ENCODE results near the gene ZNF207.
"Not testable (repeated sequence)": the region's sequence is repeated elsewhere in the genome, so short reads cannot be mapped to it uniquely, and the experiment has no call there.

ZNF207 gene

DNA sequence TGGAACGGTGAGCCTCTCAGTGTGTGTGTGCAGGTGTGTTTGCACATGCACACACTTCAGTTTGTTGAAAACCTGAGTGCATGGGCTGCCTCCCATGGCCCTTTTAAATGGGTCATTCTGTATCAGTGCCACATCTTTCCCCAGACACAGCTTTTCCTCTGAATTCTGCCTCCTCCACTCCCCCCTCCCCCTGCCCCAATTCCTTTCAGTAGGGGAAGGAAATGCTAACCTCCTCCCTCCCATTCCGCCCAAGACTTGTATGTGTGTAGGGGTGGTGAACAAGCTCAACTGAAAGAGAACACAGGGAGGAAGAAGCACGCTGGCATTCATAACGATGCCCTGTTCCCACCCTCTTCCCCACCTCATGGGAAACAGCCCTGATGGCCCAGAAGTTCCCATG, 42.3 kb upstream of the ZNF207 start (continued):
- TF ChIP-seq, protein P1, sequence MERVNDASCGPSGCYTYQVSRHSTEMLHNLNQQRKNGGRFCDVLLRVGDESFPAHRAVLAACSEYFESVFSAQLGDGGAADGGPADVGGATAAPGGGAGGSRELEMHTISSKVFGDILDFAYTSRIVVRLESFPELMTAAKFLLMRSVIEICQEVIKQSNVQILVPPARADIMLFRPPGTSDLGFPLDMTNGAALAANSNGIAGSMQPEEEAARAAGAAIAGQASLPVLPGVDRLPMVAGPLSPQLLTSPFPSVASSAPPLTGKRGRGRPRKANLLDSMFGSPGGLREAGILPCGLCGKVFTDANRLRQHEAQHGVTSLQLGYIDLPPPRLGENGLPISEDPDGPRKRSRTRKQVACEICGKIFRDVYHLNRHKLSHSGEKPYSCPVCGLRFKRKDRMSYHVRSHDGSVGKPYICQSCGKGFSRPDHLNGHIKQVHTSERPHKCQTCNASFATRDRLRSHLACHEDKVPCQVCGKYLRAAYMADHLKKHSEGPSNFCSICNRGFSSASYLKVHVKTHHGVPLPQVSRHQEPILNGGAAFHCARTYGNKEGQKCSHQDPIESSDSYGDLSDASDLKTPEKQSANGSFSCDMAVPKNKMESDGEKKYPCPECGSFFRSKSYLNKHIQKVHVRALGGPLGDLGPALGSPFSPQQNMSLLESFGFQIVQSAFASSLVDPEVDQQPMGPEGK (CRISPR knock-in tag; IDR thresholded peaks at IDR 0.05; ENCODE audit: borderline replicate concordance): no peak
- TF ChIP-seq, protein P2, sequence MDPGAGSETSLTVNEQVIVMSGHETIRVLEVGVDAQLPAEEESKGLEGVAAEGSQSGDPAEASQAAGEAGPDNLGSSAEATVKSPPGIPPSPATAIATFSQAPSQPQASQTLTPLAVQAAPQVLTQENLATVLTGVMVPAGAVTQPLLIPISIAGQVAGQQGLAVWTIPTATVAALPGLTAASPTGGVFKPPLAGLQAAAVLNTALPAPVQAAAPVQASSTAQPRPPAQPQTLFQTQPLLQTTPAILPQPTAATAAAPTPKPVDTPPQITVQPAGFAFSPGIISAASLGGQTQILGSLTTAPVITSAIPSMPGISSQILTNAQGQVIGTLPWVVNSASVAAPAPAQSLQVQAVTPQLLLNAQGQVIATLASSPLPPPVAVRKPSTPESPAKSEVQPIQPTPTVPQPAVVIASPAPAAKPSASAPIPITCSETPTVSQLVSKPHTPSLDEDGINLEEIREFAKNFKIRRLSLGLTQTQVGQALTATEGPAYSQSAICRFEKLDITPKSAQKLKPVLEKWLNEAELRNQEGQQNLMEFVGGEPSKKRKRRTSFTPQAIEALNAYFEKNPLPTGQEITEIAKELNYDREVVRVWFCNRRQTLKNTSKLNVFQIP (CRISPR knock-in tag; IDR thresholded peaks at IDR 0.05; ENCODE audit: borderline replicate concordance, low read depth): no peak
- TF ChIP-seq ZNF8 (CRISPR knock-in tag; IDR thresholded peaks at IDR 0.05) (no peak), ZC3H10 (CRISPR knock-in tag; IDR thresholded peaks at IDR 0.05) (no peak), ESRRG (CRISPR knock-in tag; IDR thresholded peaks at IDR 0.05) (no peak), ZFP30 (CRISPR knock-in tag; IDR thresholded peaks at IDR 0.05) (no peak), TCF4 (CRISPR knock-in tag; IDR thresholded peaks at IDR 0.05; ENCODE audit: borderline replicate concordance) (no peak)

DNA sequence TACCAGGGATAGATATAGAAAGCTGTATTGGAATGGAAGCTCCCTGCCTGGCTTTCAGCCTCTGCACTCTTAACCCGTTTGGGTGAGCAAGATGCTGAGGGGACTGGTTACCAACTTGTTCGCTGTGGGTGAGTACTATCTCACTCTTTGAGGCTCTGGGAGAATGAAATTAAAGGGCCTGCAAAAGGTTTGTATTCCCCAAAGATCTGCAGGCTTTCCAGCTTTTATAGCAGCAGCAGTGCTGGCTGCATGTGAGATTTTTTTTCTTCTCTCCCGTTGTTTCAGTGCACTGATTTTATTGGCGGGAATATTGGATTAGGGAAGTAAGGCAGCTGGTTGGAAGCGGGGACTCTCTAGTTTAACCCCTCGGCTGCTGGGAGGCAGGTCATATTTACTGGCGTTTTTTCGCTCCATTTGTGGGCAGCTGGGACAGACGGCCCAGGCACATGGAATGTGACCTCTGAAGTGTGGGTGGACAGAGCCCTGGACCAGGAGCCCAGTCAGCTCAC, 38.9 kb upstream of the ZNF207 start:
- ATAC-seq: peak; percentile 57
- TF ChIP-seq GLIS3 (CRISPR knock-in tag; IDR thresholded peaks at IDR 0.05) (no peak), ISL1 (CRISPR knock-in tag; IDR thresholded peaks at IDR 0.05) (no peak), SNAI2 (CRISPR knock-in tag; IDR thresholded peaks at IDR 0.05) (no peak), RARB (CRISPR knock-in tag; IDR thresholded peaks at IDR 0.05) (no peak), OSR1 (CRISPR knock-in tag; IDR thresholded peaks at IDR 0.05) (no peak), TCF4 (CRISPR knock-in tag; IDR thresholded peaks at IDR 0.05; ENCODE audit: borderline replicate concordance) (no peak), PPARA (CRISPR knock-in tag; IDR thresholded peaks at IDR 0.05; ENCODE audit: borderline replicate concordance) (no peak), BACH2 (CRISPR knock-in tag; IDR thresholded peaks at IDR 0.05; ENCODE audit: borderline replicate concordance) (no peak), ZC3H10 (CRISPR knock-in tag; IDR thresholded peaks at IDR 0.05) (no peak), TOX (CRISPR knock-in tag; IDR thresholded peaks at IDR 0.05; ENCODE audit: borderline replicate concordance) (no peak)
- TF ChIP-seq, protein P3, sequence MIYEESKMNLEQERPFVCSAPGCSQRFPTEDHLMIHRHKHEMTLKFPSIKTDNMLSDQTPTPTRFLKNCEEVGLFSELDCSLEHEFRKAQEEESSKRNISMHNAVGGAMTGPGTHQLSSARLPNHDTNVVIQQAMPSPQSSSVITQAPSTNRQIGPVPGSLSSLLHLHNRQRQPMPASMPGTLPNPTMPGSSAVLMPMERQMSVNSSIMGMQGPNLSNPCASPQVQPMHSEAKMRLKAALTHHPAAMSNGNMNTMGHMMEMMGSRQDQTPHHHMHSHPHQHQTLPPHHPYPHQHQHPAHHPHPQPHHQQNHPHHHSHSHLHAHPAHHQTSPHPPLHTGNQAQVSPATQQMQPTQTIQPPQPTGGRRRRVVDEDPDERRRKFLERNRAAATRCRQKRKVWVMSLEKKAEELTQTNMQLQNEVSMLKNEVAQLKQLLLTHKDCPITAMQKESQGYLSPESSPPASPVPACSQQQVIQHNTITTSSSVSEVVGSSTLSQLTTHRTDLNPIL (CRISPR knock-in tag; IDR thresholded peaks at IDR 0.05; ENCODE audit: low read depth): no peak
- TF ChIP-seq, protein P2 (CRISPR knock-in tag; IDR thresholded peaks at IDR 0.05; ENCODE audit: borderline replicate concordance, low read depth): no peak

DNA sequence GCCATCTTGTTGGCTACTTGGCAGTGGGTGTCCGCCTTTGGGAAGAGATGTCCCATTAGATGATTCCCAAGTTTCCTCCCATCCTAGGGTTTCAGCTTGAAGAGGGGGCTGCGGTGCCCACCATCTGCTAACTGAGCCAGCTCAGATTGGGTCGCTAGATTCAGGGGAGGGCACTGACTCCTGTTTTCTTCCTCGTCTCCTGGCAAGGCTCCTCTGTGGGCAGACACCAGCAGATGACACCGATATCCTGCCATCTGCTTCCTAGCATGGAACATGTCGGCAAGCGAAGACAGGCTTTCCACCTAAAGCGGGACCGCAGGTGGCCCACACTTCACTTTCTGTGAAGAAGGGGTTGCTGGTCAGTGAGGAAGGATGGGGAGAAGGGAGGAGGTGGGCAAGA, 35.3 kb upstream of the ZNF207 start:
- no peak for ATAC-seq
- TF ChIP-seq, protein P1 (CRISPR knock-in tag; IDR thresholded peaks at IDR 0.05; ENCODE audit: borderline replicate concordance): no peak
- TF ChIP-seq, protein P4, sequence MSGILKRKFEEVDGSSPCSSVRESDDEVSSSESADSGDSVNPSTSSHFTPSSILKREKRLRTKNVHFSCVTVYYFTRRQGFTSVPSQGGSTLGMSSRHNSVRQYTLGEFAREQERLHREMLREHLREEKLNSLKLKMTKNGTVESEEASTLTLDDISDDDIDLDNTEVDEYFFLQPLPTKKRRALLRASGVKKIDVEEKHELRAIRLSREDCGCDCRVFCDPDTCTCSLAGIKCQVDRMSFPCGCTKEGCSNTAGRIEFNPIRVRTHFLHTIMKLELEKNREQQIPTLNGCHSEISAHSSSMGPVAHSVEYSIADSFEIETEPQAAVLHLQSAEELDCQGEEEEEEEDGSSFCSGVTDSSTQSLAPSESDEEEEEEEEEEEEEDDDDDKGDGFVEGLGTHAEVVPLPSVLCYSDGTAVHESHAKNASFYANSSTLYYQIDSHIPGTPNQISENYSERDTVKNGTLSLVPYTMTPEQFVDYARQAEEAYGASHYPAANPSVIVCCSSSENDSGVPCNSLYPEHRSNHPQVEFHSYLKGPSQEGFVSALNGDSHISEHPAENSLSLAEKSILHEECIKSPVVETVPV (CRISPR knock-in tag; IDR thresholded peaks at IDR 0.05): no peak

DNA sequence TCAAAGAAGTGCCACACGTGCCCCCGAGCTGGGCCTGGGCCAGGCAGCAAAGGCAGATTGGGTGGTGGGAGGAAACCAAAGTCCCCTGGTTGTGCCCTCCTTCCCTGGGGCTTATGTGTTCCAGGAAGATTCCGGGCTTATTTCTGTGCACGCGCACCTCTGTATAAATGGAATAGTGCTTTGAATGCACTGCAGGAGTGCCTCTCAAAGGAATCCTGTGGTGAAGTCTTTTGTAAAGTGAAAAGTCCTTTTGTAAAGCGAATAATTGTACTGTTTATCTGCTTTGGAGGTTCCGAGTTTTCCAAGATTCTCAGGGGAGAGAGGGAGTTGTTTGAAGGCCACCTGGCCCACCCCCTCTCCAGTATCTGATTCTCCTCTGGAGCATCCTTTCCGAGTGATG, 34.8 kb upstream of the ZNF207 start:
- no peak for ATAC-seq

DNA sequence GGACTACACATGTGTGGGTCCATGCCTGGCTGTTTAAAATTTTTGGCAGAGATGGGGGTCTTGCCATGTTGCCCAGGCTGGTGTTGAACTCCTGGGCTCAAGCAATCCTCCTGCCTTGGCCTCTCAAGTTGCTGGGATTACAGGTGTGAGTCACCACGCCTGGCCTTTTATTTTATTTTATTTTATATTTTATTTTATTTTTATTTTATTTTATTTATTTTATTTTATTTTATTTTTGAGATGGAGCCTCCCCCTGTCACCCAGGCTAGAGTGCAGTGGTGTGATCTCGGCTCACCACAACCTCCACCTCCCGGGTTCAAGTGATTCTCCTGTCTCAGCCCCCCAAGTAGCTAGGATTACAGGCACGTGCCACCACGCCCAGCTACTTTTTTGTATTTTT, 33.3 kb upstream of the ZNF207 start:
- ATAC-seq: not testable (repeated sequence)

More for the DNA sequence above, 34.8 kb upstream of the ZNF207 start:
- TF ChIP-seq ZNF8 (CRISPR knock-in tag; IDR thresholded peaks at IDR 0.05): no peak
- TF ChIP-seq OSR1 (CRISPR knock-in tag; IDR thresholded peaks at IDR 0.05): no peak
- no peak for TF ChIP-seq CSDC2 (CRISPR knock-in tag; IDR thresholded peaks at IDR 0.05)
- no peak for TF ChIP-seq ZFP3 (CRISPR knock-in tag; IDR thresholded peaks at IDR 0.05)
- TF ChIP-seq PPARA (CRISPR knock-in tag; IDR thresholded peaks at IDR 0.05; ENCODE audit: borderline replicate concordance): no peak
- TF ChIP-seq ISL1 (CRISPR knock-in tag; IDR thresholded peaks at IDR 0.05): no peak
- TF ChIP-seq ESRRG (CRISPR knock-in tag; IDR thresholded peaks at IDR 0.05): no peak
- TF ChIP-seq, protein P3 (CRISPR knock-in tag; IDR thresholded peaks at IDR 0.05; ENCODE audit: low read depth): no peak
- TF ChIP-seq, protein P4 (CRISPR knock-in tag; IDR thresholded peaks at IDR 0.05): no peak
- TF ChIP-seq ZNF565 (CRISPR knock-in tag; conservative IDR thresholded peaks at IDR 0.05; ENCODE audit: low read depth): no peak
- no peak for TF ChIP-seq ARNTL (CRISPR knock-in tag; IDR thresholded peaks at IDR 0.05; ENCODE audit: borderline replicate concordance, low read depth)
